HG03565 (cell line): Measurements from ENCODE around the gene ZIC4.

Experiments
- ATAC-seq: cut with Tn5 transposase; IDR thresholded peaks from one replicate; pipeline ENCODE4 v1.9.1; 2021; ENCODE audit warnings: mild to moderate bottlenecking, moderate library complexity; ENCODE audit not compliant: unreplicated experiment

ZIC4 gene

DNA sequence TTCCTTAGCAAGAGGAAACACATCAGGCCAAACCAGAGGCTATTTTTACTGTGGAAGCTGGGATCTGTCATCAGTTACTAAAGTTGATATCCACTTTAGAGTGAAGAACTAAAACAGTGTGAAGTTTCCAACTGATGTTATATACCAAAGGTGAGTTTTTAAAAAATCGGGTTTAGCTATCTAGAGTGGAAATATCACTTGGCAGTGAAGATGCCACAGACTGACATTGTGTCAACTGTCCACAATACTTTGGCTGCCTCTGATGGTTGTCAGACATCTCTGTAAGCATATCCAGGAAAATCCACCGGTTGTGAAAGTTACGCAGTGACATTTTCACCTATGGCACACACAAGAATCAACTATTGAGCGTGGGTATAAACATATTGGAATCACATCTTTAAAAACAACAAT lies 12.0 kb upstream of the ZIC4 start:
- no peak for ATAC-seq

- ATAC-seq: no peak
Measured at GRCh38 chr3:147417551-147418295, 11.4 kb upstream of the ZIC4 start.

- ATAC-seq: no peak
Measured at GRCh38 chr3:147416931-147417330, 10.6 kb upstream of the ZIC4 start.

GRCh38 chr3:147415874-147416273 lies 9.5 kb upstream of the ZIC4 start:
- no peak for ATAC-seq

DNA sequence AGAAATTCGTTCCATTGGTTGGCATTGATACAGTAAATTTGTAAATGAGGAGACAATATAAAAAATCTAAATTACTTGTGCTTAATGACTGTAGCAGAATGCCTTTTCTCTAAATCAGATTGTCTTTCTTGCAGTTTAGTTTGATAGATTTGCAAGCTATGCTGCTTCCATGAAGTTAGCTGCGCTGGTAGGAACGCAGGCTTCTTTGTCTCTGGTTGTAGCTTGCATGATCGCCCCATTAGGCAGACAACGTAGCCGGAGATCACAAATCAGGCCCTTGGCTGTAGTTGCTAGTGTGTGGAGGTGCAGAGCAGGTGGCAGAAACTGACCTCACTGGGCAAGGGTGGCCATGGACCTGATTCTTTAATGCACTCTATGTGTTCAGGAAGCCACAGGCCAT lies 8.9 kb upstream of the ZIC4 start:
- no peak for ATAC-seq

- no peak for ATAC-seq
Measured at GRCh38 chr3:147414390-147415138, 8.2 kb upstream of the ZIC4 start.

GRCh38 chr3:147413686-147414389 lies 7.5 kb upstream of the ZIC4 start:
- no peak for ATAC-seq

GRCh38 chr3:147412917-147413685 lies 6.8 kb upstream of the ZIC4 start:
- ATAC-seq: no peak

- ATAC-seq: no peak
Measured at GRCh38 chr3:147412261-147412916, 6.0 kb upstream of the ZIC4 start.

DNA sequence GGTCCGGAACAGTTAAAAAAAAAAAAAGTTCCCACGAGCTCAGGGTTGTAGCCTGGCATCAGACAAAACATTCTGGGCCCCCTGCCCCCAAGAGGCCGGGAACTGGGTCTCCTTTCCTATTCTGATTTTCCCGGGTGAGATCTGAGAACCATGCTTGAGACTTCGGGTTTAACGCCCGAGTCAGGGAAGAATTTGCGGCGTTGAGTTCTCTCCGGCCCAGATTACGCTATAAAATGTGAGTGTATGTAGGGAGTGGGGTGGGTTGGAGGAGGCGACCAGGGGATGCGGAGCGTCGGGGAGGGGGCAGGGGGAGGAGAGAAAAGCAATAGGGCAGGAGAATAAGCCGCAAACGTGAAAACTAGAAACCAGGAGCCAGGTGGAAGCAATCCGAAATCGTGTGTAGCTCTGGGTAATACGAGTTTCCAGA lies 5.5 kb upstream of the ZIC4 start:
- ATAC-seq: no peak

GRCh38 chr3:147411238-147411814 lies 5.0 kb upstream of the ZIC4 start:
- ATAC-seq: no peak

DNA sequence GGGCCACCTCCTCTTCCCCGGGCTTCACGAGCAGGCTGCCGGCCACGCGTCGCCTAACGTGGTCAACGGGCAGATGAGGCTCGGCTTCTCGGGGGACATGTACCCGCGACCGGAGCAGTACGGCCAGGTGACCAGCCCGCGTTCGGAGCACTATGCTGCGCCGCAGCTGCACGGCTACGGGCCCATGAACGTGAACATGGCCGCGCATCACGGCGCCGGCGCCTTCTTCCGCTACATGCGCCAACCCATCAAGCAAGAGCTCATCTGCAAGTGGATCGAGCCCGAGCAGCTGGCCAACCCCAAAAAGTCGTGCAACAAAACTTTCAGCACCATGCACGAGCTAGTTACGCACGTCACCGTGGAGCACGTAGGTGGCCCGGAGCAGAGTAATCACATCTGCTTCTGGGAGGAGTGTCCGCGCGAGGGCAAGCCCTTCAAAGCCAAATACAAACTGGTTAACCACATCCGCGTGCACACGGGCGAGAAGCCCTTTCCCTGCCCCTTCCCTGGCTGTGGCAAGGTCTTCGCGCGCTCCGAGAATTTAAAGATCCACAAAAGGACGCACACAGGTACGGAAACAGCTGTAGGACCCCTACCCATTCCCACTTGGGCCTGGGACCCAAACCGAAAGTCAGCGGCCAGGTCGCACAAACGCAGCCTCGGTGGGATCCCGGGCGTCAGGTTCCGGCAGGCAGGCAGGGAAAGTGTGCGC lies 4.3 kb upstream of the ZIC4 start:
- no peak for ATAC-seq

DNA sequence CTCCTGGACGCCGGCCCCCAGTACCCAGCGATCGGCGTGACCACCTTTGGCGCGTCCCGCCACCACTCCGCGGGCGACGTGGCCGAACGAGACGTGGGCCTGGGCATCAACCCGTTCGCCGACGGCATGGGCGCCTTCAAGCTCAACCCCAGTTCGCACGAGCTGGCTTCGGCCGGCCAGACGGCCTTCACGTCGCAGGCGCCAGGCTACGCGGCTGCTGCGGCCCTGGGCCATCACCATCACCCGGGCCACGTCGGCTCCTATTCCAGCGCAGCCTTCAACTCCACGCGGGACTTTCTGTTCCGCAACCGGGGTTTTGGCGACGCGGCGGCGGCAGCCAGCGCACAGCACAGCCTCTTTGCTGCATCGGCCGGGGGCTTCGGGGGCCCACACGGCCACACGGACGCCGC lies 3.8 kb upstream of the ZIC4 start:
- ATAC-seq: no peak

GRCh38 chr3:147409143-147410115 lies 3.1 kb upstream of the ZIC4 start, which contains the start of gene ZIC1:
Gene ZIC1, plus strand, starts transcription at chr3:147409365. Its CDS starts 748 bp downstream, at chr3:147410113.
- no peak for ATAC-seq

DNA sequence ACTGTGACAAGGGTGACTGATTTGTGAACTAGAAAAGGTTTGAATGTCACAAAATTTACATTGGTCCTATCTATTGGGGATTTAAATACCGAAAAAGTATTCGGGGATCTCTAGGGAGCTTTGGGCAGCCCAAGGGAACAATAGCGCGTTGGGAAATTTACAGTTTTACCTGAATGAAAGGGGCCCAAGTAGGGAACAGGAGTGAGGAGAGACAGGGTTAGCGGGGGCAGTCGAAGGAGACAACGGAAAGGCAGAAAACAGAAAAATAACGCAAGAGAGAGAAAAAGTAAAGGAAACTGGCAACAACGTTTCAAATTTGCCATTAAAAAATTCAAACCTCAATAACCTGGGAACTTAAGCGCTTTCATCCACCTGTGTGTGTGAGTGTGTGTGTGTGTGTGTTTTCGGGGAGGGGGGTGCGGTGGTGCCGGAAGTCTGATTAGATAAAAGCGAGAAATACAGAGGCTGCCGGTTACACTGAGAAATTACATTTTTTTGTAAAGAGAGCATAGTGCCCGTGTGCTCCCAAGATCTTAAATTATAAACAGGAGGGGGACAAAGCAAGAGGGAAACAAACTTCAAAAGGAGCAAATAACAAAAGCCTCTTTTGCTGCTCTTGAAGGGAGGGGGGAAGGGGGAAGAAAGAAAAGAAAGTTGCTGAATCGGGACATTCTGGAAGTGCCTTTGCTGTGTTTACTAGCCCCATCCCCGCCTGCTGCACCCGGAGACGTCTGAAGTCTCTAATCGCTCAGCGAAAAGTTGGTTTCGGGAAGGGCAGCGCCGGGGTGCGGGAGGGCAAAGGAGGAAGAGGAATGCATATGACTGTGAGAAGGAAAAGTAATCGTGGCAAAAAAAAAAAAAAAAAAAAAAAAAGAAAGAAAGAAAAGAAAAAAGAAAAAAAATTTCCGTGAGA lies 2.1 kb upstream of the ZIC4 start:
- ATAC-seq: no peak

DNA sequence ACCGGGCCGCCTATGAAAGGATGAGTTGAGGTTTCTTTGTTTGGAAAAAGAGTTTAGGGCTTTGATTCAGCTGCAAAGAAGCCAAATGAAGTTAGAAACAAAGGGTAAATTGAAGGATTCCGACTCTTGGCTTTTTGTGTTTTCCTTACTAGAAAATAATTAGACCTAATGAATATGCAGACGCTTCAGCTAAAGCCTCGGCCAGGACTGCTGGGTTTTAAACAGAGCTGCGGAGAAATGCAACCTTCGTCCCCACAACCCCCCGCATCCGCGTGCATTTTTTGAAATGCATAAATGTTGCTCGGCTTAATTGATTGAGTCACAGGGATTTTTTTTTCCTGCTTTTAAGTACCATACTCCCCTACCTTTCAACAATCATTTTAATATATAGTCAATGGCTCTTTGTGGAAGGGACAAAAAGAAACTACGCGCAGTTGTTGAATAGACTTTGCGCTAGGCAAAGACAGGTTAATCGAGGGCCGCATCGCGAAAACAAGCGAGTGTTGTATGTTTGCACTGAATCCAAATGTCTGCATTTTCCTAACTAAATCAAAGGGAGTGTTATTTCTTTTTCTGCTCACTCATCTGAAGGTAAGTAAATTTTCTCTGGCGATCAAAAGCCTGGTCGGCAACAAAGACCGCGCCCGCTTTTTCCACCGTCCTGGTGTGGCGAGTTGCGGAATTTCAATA lies 1.3 kb upstream of the ZIC4 start:
- no peak for ATAC-seq

GRCh38 chr3:147407114-147407497 lies 763 bp upstream of the ZIC4 start:
- ATAC-seq: no peak
